IgD-negative memory B cell (primary cell): Measurements from ENCODE around the gene CFAP57. TPM values are rescaled to one million over a fixed set of nuclear protein-coding genes. Genes with fewer than 3 reads are reported as not detected.
"Not testable (repeated sequence)": the region's sequence is repeated elsewhere in the genome, so short reads cannot be mapped to it uniquely, and the experiment has no call there.

Source experiments
- H3K27ac Mint-ChIP-seq, 3 donors: one replicate each; pipeline ENCODE4 v1.8.0; 2020 to 2022; ENCODE audit warnings: mild to moderate bottlenecking in 3 of 3, mixed read lengths in 3 of 3, moderate library complexity in 1 of 3
- H3K27me3 Mint-ChIP-seq: one replicate; pipeline ENCODE4 v1.8.0; 2021; ENCODE audit warnings: mixed read lengths
- H3K36me3 Mint-ChIP-seq: one replicate; pipeline ENCODE4 v1.8.0; 2020; ENCODE audit warnings: mild to moderate bottlenecking, mixed read lengths
- H3K4me1 Mint-ChIP-seq, 3 donors: one replicate each; pipeline ENCODE4 v1.8.0; 2020 to 2022; ENCODE audit warnings: mixed read lengths in 3 of 3, mild to moderate bottlenecking in 1 of 3
- H3K4me3 Mint-ChIP-seq, 4 donors: one replicate each; pipeline ENCODE4 v1.8.0; 2020 to 2022; ENCODE audit warnings: mild to moderate bottlenecking in 4 of 4, mixed read lengths in 4 of 4, moderate library complexity in 3 of 4
- H3K9me3 Mint-ChIP-seq, 3 donors: one replicate each; pipeline ENCODE4 v1.8.0; 2020 to 2021; ENCODE audit warnings: mixed read lengths in 3 of 3, mild to moderate bottlenecking in 1 of 3
- polyA plus RNA-seq: library from polyadenylated mRNA; unstranded; fragments of 300-500 nt; fragmentation: Illumina TruSeq; gene quantifications from one replicate; pipeline ENCODE4 v1.2.3, GENCODE V29; 2021

CFAP57 gene
- polyA plus RNA-seq, 1 donor from 2014 or later: 0.14 TPM

DNA sequence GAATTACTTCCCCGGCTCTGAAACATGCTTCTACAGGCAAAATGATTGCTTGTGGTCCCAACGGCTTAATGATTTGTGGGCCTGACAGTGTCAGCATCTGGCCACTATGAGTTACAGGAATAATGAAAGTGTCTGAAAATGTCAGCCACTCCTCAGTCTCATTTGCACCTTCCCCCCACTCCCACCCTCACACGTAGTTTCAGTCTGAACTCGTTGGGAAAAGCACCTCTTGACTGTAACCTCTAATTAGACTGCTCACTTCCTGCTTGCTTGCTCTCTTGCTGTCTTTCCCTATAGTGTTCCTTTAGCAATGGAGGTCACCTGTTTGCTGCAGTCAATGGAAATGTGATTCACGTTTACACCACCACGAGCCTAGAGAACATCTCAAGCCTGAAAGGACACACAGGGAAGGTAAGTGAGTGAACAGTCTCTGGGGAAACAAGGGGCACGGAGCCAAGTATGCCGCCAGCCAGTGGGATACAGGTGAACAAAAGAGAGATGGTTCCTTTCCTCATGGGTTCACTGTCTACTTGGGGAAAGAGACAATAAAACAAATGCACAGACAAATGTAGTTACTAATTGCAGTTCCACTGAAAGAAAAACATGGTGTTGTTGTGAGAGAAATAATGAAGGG is 27.1 kb downstream of the CFAP57 start:
- peaks cover 3% of the 10 kb centered on the region for H3K36me3 Mint-ChIP-seq
- peaks cover under 1% of the 10 kb centered on the region for H3K27me3 Mint-ChIP-seq
- peaks cover 0 to 11% (median under 1%) of the 10 kb centered on the region in 3 donors for H3K9me3 Mint-ChIP-seq
- no peak overlapping the region for H3K27ac Mint-ChIP-seq
- H3K4me3 Mint-ChIP-seq: no peak overlapping the region
- H3K4me1 Mint-ChIP-seq: peaks cover 0 to under 1% (median 0%) of the 10 kb centered on the region in 3 donors

DNA sequence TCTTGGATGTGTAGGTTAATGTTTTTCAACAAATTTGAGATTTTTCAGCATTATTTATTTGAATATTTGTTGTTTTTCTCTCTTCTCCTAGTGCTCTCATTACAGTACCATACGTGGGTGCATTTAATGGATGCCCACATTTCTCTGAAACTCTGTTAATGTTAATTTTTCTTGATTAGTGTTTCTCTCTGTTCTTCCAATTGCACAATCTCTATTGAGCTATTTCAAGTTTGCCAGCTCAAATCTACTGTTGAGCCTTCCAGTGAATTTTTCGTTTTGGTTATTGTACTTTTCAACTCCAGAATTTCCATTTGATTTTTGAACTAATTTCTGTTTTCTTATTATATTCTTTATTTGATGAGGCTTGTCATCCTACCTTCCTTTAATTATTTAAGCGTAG is 31.7 kb downstream of the CFAP57 start:
- Mint-ChIP-seq H3K4me3 (no peak overlapping the region), H3K4me1 (peaks cover 0 to 6% (median 3%) of the 10 kb centered on the region in 3 donors), H3K27me3 (peaks cover 4% of the 10 kb centered on the region), H3K27ac (no peak overlapping the region), H3K9me3 (peaks cover 0 to 8% (median 4%) of the 10 kb centered on the region in 3 donors), H3K36me3 (no peaks in the 10 kb centered on the region)

DNA sequence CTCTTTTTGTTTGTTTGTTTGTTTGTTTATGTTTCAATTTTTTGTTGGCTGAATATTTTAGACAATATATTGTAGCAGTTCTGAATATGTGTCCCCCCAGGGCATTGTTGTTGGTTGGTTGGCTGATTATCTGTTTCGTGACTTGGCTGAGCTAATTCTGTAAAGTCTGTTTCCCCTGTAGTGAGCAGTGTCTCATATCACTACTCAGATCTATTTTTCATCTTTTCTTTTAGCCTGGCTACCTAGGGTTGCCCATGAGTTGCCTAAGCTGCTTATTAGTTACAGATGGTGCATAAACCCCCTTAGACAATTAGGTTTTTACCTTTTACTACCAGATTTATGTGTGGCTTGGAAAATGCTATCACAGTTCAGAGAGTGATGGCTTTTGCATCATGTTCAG is 32.3 kb downstream of the CFAP57 start:
- Mint-ChIP-seq H3K9me3 (peaks cover 0 to 8% (median 4%) of the 10 kb centered on the region in 3 donors), H3K36me3 (no peaks in the 10 kb centered on the region), H3K27me3 (peaks cover 4% of the 10 kb centered on the region), H3K27ac (no peak overlapping the region), H3K4me3 (no peak overlapping the region), H3K4me1 (peaks cover 0 to 6% (median 3%) of the 10 kb centered on the region in 3 donors)

DNA sequence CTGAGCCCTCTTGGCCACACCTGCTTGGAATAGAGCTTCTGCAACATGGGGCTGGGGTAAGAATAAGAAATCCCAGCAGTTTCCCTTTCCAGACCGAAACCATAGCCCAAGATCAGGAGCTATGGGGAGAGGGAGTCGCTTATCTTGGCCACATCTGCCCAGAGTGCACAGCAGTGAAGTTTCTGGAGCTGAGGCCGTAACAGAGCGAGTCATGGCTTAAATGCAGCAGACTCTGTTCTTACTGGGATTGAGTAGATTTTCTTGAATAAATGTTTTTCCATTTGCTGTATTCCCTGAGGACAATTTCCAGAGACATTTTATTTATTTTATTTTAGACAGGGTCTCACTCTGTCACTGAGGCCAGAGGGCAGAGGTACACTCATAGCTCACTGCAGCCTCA is 33.5 kb downstream of the CFAP57 start:
- H3K4me3 Mint-ChIP-seq: no peak overlapping the region
- H3K9me3 Mint-ChIP-seq: peaks cover 0 to 8% (median 4%) of the 10 kb centered on the region in 3 donors
- no peak overlapping the region for H3K27ac Mint-ChIP-seq
- peaks cover 0 to 6% (median 3%) of the 10 kb centered on the region in 3 donors for H3K4me1 Mint-ChIP-seq
- H3K36me3 Mint-ChIP-seq: no peaks in the 10 kb centered on the region
- H3K27me3 Mint-ChIP-seq: peaks cover 4% of the 10 kb centered on the region

DNA sequence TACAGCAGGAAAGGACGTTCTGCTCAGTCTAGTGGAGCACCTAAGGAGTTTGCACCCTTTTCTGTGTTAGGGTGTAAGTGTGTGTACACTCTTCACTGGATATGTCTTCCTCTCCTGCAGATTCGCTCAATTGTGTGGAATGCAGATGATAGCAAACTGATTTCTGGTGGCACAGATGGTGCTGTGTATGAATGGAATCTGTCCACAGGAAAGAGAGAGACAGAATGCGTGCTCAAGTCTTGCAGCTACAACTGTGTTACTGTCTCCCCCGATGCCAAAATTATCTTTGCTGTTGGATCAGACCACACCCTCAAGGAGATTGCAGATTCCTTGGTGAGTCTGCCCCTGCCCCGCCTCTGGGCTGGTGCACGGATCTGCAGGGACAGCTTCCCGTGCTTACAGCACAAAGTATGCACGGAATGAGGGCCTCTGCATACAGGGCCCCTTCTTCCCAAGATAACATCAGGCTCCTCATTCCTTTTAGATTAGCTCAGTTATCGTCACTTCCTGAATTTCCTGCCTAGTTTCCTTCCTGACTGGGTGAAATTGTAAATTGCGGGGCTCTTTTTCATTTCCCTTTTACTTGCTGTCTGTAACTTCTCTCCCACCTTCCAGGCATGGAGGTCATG is 34.6 kb downstream of the CFAP57 start:
- Mint-ChIP-seq H3K27me3 (peaks cover 4% of the 10 kb centered on the region), H3K27ac (no peak overlapping the region), H3K36me3 (no peaks in the 10 kb centered on the region), H3K9me3 (peaks cover 0 to 8% (median 4%) of the 10 kb centered on the region in 3 donors), H3K4me1 (peaks cover 0 to 6% (median 3%) of the 10 kb centered on the region in 3 donors), H3K4me3 (no peak overlapping the region)

DNA sequence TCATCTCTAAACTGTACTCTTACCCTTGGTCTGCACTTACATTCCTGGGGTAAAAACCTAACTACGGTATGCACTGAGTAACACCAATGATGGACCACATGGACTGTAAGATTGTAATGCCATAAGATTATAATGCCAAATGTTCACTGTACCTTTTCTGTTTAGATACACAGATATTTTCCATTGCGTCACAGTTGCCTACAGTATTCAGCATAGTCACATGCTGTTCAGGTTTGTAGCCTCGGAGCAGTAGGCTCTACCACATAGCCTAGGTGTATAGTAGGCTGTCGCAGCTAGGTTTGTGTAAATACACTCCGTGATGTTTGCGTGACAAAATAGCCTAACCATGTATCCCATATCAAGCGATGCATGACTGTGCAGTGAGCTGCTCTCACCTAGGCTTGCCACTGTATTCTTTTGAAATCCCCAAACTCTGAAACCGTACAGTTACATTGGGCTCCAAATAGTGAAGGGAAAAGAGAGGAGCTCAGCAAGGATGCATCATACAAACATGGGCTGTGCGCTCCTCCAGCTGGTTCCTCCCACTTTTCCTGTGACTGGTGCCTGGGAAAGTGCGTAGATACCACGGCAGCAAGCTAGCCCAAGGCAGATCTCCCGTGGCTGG is 35.2 kb downstream of the CFAP57 start:
- H3K36me3 Mint-ChIP-seq: no peaks in the 10 kb centered on the region
- H3K27ac Mint-ChIP-seq: no peak overlapping the region
- no peak overlapping the region for H3K4me3 Mint-ChIP-seq
- peaks cover 0 to 8% (median 4%) of the 10 kb centered on the region in 3 donors for H3K9me3 Mint-ChIP-seq
- peaks cover 0 to 6% (median 3%) of the 10 kb centered on the region in 3 donors for H3K4me1 Mint-ChIP-seq
- peaks cover 4% of the 10 kb centered on the region for H3K27me3 Mint-ChIP-seq

DNA sequence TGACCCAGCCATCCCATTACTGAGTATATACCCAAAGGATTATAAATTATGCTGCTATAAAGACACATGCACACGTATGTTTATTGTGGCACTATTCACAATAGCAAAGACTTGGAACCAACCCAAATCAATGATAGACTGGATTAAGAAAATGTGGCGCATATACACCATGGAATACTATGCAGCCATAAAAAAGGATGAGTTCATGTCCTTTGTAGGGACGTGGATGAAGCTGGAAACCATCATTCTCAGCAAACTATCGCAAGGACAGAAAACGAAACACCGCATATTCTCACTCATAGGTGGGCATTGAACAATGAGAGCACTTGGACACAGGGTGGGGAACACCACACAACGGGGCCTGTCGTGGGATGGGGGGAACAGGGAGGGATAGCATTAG is 36.1 kb downstream of the CFAP57 start:
- H3K27me3 Mint-ChIP-seq, H3K27ac Mint-ChIP-seq, H3K4me3 Mint-ChIP-seq, H3K9me3 Mint-ChIP-seq, H3K36me3 Mint-ChIP-seq, H3K4me1 Mint-ChIP-seq: not testable (repeated sequence)

DNA sequence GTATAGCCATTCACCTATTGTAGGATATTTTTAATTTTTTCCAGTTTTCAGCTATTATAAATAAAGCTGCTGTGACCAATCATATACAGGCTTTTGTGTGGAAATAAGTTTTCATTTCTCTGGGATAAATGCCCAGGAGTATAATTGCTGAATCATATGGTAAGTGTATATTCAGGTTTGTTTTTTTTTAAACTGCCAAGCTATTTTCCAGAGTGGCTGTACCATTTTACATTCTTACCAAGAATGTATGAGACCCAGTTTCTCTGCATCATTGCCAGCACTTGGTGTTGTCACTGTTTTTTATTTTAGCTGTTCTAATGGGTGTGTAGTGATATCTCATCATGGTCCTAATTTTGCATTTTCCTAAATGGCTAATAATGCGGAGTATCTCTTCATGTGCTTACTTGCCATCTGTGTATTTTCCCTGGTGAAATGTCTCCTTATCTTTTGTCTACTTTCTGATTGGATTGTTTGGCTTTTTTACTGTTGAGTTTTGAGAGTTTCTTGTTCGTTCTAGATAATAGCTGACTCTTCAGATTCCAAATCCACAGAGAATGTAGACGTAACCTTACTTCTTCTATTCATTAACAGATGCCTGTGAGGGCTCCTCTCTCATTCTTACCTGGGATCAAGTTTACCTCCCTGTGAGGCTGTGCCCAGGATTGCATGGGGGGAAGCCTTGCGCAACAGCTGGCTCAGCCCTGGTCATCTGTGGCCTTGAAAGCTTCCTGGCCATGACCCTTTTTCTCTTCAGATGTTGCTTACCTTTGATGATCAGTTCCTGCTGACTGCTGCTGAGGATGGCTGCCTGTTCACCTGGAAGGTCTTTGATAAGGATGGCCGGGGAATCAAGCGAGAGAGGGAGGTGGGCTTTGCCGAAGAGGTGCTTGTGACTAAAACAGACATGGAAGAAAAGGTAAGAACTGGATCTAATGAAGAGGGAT is 42.6 kb downstream of the CFAP57 start:
- H3K27ac Mint-ChIP-seq: no peak overlapping the region
- peak overlapping the region in 1 of 4 donors; percentile 44 for H3K4me3 Mint-ChIP-seq

DNA sequence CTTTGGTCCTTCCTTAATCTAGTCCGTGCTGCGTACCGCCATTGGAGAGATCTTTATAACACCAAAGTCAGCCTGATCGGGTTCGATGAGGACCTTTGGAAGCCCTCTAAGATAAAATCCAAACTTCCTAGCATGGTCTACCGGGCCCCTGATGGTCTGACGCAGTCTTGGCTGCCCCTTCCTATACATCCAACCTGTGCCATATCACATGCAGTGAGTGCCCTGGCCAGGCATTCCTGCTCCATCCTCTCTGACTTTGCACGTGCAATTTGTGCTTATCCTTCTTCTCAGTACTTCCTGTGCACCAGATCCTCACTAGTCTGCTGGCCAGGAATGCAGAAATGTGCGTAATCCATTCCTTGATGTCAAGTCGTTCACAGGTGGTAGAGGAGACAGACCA is 45.6 kb downstream of the CFAP57 start:
- H3K27ac Mint-ChIP-seq: peak overlapping the region in 1 of 3 donors; percentile 81
- peaks cover 3% of the 10 kb centered on the region for H3K36me3 Mint-ChIP-seq
- peaks cover 8 to 13% (median 12%) of the 10 kb centered on the region in 3 donors for H3K4me1 Mint-ChIP-seq
- H3K9me3 Mint-ChIP-seq: peaks cover 0 to 3% (median 0%) of the 10 kb centered on the region in 3 donors
- peaks cover 7% of the 10 kb centered on the region for H3K27me3 Mint-ChIP-seq
- H3K4me3 Mint-ChIP-seq: peak overlapping the region in 1 of 4 donors; percentile 49

More for the DNA sequence above, 42.6 kb downstream of the CFAP57 start:
- no peaks in the 10 kb centered on the region for H3K36me3 Mint-ChIP-seq
- H3K9me3 Mint-ChIP-seq: peaks cover 0 to 3% (median 0%) of the 10 kb centered on the region in 3 donors
- H3K27me3 Mint-ChIP-seq: peaks cover 7% of the 10 kb centered on the region
- no peaks in the 10 kb centered on the region for H3K4me1 Mint-ChIP-seq

DNA sequence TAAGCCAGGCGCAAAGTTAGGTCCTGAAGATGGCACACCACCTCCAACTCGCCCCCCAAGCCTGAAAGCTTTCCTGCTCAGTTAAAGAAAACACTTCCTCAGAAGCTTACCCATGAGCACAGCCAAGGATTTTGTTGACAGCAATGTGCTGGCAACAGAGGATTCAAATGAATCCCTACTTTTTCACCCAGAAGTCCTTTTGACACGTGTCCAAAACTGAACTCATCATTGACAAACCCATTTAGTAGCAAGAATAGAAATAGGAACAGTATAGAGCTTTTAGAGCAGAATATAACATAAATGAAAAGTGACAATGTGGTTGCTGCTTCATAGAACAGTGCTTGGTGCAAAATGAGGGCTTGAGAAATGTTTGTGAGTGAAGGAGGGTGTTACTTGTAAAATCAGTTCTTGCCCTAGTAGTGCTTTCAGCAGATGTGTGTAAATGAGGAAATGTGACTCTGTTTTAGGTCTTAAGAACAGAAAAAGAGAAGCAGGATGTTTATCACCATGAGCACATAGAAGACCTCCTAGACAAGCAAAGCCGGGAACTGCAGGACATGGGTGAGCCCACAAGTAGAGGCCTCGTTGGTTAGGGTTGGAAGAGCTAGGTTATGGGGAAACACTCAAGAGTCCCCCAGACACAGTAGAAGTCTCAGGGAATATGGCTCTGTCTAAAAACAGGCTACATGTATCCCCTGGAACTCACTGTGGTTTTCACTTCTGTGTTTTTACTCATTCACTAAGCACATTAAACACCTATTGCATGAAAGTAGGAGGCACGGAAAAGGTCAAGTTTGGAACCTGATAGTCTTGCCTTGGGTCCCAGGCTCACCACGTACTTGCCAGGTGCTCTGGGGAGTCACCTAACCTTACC is 49.0 kb downstream of the CFAP57 start:
- H3K4me3 Mint-ChIP-seq: peak overlapping the region in 3 of 4 donors; percentile 31 to 75 (median 49)
- H3K4me1 Mint-ChIP-seq: peaks cover 8 to 15% (median 13%) of the 10 kb centered on the region in 3 donors
- H3K27me3 Mint-ChIP-seq: no peaks in the 10 kb centered on the region

DNA sequence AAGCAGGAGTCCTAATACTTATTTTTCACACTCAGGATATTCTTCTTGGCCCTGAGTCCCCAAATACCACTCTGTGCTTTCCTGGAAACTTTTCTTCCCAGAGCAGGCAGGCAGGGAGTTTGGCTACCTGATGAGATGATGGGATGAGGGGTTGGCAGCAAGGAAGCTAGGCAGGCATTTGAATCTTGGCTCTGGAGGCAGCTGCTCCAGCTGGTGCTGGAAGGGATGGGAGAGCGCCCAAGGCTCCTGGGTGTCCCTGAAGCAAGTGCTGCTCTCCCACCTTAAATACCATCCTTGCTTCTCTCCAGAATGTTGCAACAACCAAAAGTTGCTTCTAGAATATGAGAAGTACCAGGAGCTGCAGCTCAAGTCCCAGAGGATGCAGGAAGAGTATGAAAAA is 49.7 kb downstream of the CFAP57 start:
- Mint-ChIP-seq H3K9me3 (peaks cover 0 to 3% (median 0%) of the 10 kb centered on the region in 3 donors), H3K27ac (peak overlapping the region; percentile 9 to 95 (median 24))

More for the DNA sequence above, 49.0 kb downstream of the CFAP57 start:
- H3K27ac Mint-ChIP-seq: peak overlapping the region; percentile 9 to 95 (median 24)
- H3K9me3 Mint-ChIP-seq: peaks cover 0 to 3% (median 0%) of the 10 kb centered on the region in 3 donors
- peaks cover 4% of the 10 kb centered on the region for H3K36me3 Mint-ChIP-seq

DNA sequence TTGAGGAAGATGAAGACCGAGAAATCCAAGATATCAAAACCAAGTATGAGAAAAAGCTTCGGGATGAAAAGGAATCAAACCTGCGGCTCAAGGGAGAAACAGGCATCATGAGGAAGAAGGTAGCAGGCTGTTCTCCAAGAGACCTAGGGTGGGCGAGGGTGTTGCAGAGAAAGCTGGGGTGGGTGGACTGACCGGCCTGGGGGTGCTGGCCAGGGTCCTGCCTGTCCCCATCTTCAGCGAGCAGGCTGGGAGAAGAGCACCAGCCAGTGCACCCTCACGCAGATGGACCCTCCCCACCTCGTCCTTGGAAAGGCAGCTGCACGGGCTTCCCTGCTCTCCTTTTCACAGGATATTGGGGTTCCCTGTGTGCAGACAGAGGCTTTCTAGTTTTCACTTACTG is 50.7 kb downstream of the CFAP57 start:
- Mint-ChIP-seq H3K27ac (peak overlapping the region in 1 of 3 donors; percentile 84), H3K9me3 (no peaks in the 10 kb centered on the region), H3K4me3 (peak overlapping the region in 1 of 4 donors; percentile 2)

More for the DNA sequence above, 49.7 kb downstream of the CFAP57 start:
- H3K4me1 Mint-ChIP-seq: peaks cover 8 to 15% (median 13%) of the 10 kb centered on the region in 3 donors
- peak overlapping the region in 3 of 4 donors; percentile 5 to 75 (median 31) for H3K4me3 Mint-ChIP-seq
- no peaks in the 10 kb centered on the region for H3K27me3 Mint-ChIP-seq
- H3K36me3 Mint-ChIP-seq: peaks cover 4% of the 10 kb centered on the region

DNA sequence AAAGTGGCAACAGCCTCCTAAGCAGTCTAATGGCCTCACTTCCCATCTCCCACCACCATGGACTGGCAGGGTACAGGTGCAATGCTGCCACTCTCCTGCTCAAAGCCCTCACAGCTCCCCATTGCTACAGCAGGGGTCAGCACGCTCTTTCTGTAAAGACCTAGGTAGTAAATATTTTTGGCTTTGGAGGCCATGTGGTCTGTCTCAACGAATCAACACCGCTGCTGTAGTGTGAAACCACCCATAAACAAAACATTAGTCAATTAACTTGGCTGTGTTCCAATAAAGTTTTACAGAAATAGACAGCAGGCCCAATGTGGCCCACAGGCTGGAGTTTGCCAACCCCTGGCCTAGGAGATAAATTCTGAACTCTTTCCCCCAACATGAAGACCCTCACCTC is 53.0 kb downstream of the CFAP57 start:
- H3K4me1 Mint-ChIP-seq: peaks cover 14 to 17% (median 16%) of the 10 kb centered on the region in 3 donors
- H3K9me3 Mint-ChIP-seq: no peaks in the 10 kb centered on the region
- H3K27ac Mint-ChIP-seq: no peak overlapping the region
- H3K36me3 Mint-ChIP-seq: peaks cover 4% of the 10 kb centered on the region
- H3K4me3 Mint-ChIP-seq: no peak overlapping the region
- H3K27me3 Mint-ChIP-seq: no peaks in the 10 kb centered on the region

More for the DNA sequence above, 50.7 kb downstream of the CFAP57 start:
- Mint-ChIP-seq H3K4me1 (peaks cover 14 to 17% (median 16%) of the 10 kb centered on the region in 3 donors), H3K36me3 (peaks cover 4% of the 10 kb centered on the region), H3K27me3 (no peaks in the 10 kb centered on the region)
